ENCODE data around the gene MEMO1.

GRCh38 chr2:31989946-31990345 lies 20.9 kb downstream of the MEMO1 start:
- TF ChIP-seq YY1 (IDR thresholded peaks at IDR 0.05) (no peak), SP1 (IDR thresholded peaks at IDR 0.05) (no peak), CTCF (IDR thresholded peaks at IDR 0.05; ENCODE audit: low read depth, low read length, missing input control) (no peak), EGR1 (IDR thresholded peaks at IDR 0.05; ENCODE audit: low read depth in 2 of 2) (no peak), ZBTB33 (IDR thresholded peaks at IDR 0.05) (no peak), JUND (IDR thresholded peaks at IDR 0.05) (no peak)

All from liver (tissue), 3 donors.